Upper lobe of right lung (tissue), 1 donor: ENCODE measurements around the gene NRG2. TPM values are rescaled to one million over a fixed set of nuclear protein-coding genes. Genes with fewer than 3 reads are reported as not detected.

Experiments used
- ATAC-seq: fragments of 200-7000 bp; cut with Tn5 transposase; one replicate; pipeline ENCODE4 v1.9.1; 2020; ENCODE audit warnings: mild to moderate bottlenecking, moderate library complexity
- DNase-seq: peaks from one replicate; pipeline ENCODE4 v3.0.0-alpha.2; 2020
- H3K27ac ChIP-seq: fragments of 200-600 bp; one replicate; pipeline ENCODE4 v1.8.0; 2022
- H3K27me3 ChIP-seq: fragments of 200-600 bp; one replicate; pipeline ENCODE4 v1.8.0; 2022; ENCODE audit warnings: mild to moderate bottlenecking
- H3K36me3 ChIP-seq: fragments of 200-600 bp; one replicate; pipeline ENCODE4 v1.8.0; 2022
- H3K4me1 ChIP-seq: fragments of 200-600 bp; one replicate; pipeline ENCODE4 v1.8.0; 2022
- H3K4me3 ChIP-seq: fragments of 200-600 bp; one replicate; pipeline ENCODE4 v1.8.0; 2022; ENCODE audit warnings: mild to moderate bottlenecking
- H3K9me3 ChIP-seq: fragments of 200-600 bp; one replicate; pipeline ENCODE4 v1.8.0; 2022
- CTCF ChIP-seq: fragments of 200-600 bp; IDR thresholded peaks from one replicate; pipeline ENCODE4 v1.8.0; 2022; ENCODE audit warnings: antibody characterized with exemption
- intact Hi-C: fragments of 100-400 bp; cut with DNase I; formaldehyde crosslinking; loops from one replicate; pipeline ENCODE4 v1.11.0; 2022
- total RNA-seq: library from RNA; stranded (reverse); fragmentation: NEBNext Ultra II Directional; extraction: Animal tissue kit (Norgen Biotek cat#: 25700); gene quantifications from one replicate; pipeline ENCODE4 v1.2.1, GENCODE V29; 2021
- donor health status: DM: no; HTN: yes; CAD: no; lungs with severe emphysema.

The NRG2 gene
- total RNA-seq, 1 donor from 2014 or later = 1.4 TPM

DNA sequence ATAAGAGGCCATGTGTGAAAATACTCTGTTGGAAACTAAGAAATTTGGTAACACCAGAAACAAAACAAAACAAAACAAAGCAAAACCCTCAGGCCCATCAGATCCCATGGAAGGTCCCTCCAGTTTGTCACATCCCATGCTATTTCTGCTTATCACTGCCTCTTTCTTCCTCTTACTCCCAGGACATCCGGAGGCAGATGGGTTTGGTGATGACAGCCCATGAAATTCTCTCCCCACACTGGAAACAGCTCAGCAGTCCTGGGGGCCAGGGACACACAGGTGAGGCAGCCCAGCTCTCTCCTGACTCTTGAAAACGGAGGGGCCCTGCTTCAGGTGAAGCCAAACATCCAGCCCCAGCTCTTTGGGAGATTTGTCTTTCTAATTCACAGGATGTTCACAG, 63.2 kb downstream of the NRG2 start:
- Histone ChIP-seq H3K36me3 (no peaks in the 10 kb centered on the region), H3K27me3 (no peaks in the 10 kb centered on the region), H3K27ac (no peak overlapping the region), H3K4me1 (no peaks in the 10 kb centered on the region), H3K4me3 (no peak overlapping the region), H3K9me3 (no peaks in the 10 kb centered on the region)
- ATAC-seq (no peak), DNase-seq (no peak)
- intact Hi-C loops = no loop called here
- no peak for TF ChIP-seq CTCF

GRCh38 chr5:139979518-139979917, 63.6 kb downstream of the NRG2 start:
- no peak overlapping the region for H3K27ac ChIP-seq
- ATAC-seq (no peak), DNase-seq (no peak)
- no peaks in the 10 kb centered on the region for H3K27me3 ChIP-seq
- no peaks in the 10 kb centered on the region for H3K36me3 ChIP-seq
- intact Hi-C loops = no loop called here
- TF ChIP-seq CTCF = no peak
- no peaks in the 10 kb centered on the region for H3K9me3 ChIP-seq
- no peak overlapping the region for H3K4me3 ChIP-seq
- H3K4me1 ChIP-seq = no peaks in the 10 kb centered on the region

DNA sequence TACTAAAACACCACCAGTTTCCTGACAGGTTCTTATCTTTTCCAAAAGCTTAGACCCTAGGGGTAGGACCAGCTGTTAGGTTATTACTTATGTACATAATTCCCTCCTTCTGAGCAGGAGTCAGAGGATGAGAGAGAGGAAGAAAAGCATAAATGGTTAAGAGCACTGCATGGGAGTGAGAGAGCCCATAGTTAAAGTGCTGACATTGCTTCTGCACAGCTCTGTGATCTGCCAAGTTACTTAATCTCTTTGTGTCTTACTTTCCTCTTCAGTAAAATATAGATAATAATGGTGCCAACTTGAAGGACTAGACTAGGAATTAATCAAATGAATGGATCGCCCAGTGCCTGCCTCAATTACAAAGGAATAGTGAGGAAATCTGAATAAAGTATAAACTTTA, 66.4 kb downstream of the NRG2 start:
- Histone ChIP-seq H3K4me3 (no peak overlapping the region), H3K9me3 (no peaks in the 10 kb centered on the region), H3K27ac (no peak overlapping the region), H3K4me1 (no peaks in the 10 kb centered on the region), H3K27me3 (no peaks in the 10 kb centered on the region), H3K36me3 (no peaks in the 10 kb centered on the region)
- no peak for DNase-seq
- ATAC-seq = no peak
- intact Hi-C loops = no loop called here
- TF ChIP-seq CTCF = no peak

GRCh38 chr5:139975942-139976341, 67.2 kb downstream of the NRG2 start:
- Histone ChIP-seq H3K27ac (no peak overlapping the region), H3K36me3 (no peaks in the 10 kb centered on the region), H3K27me3 (no peaks in the 10 kb centered on the region), H3K9me3 (no peaks in the 10 kb centered on the region), H3K4me3 (no peak overlapping the region), H3K4me1 (no peaks in the 10 kb centered on the region)
- no peak for DNase-seq
- peak; percentile 66 for ATAC-seq
- intact Hi-C loops = no loop called here
- no peak for TF ChIP-seq CTCF

DNA sequence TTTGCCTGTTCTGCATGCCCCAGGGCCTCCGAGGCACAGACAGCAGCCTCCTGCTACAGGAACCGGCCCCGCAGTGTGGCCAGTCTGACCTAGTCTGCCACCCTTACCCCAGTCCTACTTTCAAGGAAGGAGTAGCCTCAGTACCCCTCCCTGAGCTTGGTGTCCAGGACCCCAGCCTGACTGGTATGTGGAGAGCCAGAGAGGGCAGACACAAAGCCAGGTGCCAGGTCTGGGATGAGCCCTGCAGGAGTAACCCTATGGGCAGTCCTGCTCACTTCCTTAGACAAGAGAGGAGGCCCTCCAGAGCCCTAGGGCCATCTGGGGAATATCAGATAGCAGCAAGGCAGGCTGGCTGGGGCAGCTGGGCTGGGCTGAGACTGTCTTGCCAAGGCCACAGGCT, 67.8 kb downstream of the NRG2 start:
- Histone ChIP-seq H3K4me1 (no peaks in the 10 kb centered on the region), H3K9me3 (no peaks in the 10 kb centered on the region), H3K27ac (no peak overlapping the region), H3K27me3 (no peaks in the 10 kb centered on the region), H3K36me3 (no peaks in the 10 kb centered on the region), H3K4me3 (no peak overlapping the region)
- intact Hi-C loops = no loop called here
- ATAC-seq = peak; percentile 23
- TF ChIP-seq CTCF = no peak
- no peak for DNase-seq

DNA sequence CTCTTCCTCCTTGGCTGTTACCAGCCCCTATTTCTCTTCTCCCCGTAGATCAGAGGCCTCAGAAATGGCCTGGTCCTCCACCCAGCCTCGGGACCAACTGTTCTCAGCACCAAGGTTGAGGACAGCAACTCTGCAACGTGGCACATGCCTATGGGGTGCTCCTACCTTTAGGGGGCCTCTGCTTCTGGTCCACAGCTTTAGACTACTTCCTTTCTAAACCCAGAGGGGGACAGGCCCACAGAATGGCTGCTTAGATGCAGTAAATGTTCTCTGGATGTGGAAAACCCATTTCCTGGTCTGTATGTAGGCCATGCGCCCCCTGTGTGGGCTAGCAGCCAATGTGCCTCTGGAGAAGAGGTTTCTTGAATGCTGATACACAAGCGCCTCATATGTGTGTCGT, 68.4 kb downstream of the NRG2 start:
- Histone ChIP-seq H3K27me3 (no peaks in the 10 kb centered on the region), H3K27ac (no peak overlapping the region), H3K4me3 (no peak overlapping the region), H3K4me1 (no peaks in the 10 kb centered on the region), H3K9me3 (no peaks in the 10 kb centered on the region), H3K36me3 (no peaks in the 10 kb centered on the region)
- intact Hi-C loops = no loop called here
- TF ChIP-seq CTCF = no peak
- ATAC-seq (no peak), DNase-seq (no peak)
